ENCODE measurements around the gene AGPS. TPM values are rescaled to one million over a fixed set of nuclear protein-coding genes. Genes with fewer than 3 reads are reported as not detected.

The AGPS gene
- total and polyA plus RNA-seq, 2 donors (not counting 1 experiment from before 2014, with no cell fraction given): 2.2 to 25.5 TPM

DNA sequence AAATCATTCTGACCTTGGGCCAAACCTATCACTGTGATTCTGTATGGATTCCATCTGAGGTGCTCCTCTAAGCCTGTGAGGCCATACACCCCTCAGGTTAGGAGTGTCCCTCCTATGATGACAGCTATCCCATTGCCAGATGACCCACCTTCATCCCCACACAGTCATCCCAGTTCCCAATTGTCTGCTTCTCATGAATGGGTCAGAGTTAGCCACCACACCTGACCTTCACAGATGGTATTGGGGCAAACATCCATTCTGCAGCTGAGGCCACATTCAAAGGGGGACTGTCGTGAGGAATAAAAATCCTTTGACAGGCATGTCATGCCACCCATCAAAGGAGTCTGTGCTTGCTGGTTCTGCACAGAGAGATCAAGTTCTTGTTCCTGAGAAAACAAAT lies 155.2 kb downstream of the AGPS start:
- ChIA-PET POLR2A (no interaction called here), CTCF (no interaction called here)
- ATAC-seq (ENCODE audit: low read depth) (no peak), DNase-seq (no peak)
- Mint-ChIP-seq H3K27ac (no peak overlapping the region), H3K27me3 (no peaks in the 10 kb centered on the region), H3K9me3 (ENCODE audit: insufficient read depth) (peaks cover 3% of the 10 kb centered on the region), H3K4me3 (no peak overlapping the region), H3K4me1 (peaks cover 15% of the 10 kb centered on the region)
- H3K27me3 ChIP-seq (replicated peaks in 1 of 4; ENCODE audit: control extremely low read depth in 1 of 4, control insufficient read depth in 3 of 4, insufficient read depth in 4 of 4, low read length in 3 of 4): no peaks in the 10 kb centered on the region
- 86% methylated on average over 1 of the region's 1 CpG for WGBS (ENCODE audit: insufficient coverage)
- no peak overlapping the region for H2AFZ ChIP-seq (ENCODE audit: insufficient read depth, low read depth, low read length, poor library complexity, severe bottlenecking)
- H3K79me2 ChIP-seq (ENCODE audit: control insufficient read depth, insufficient read depth, low read length): no peaks in the 10 kb centered on the region
- no peak overlapping the region for H3K4me3 ChIP-seq (ENCODE audit: control extremely low read depth in 1 of 5, extremely low read depth in 1 of 5, insufficient read depth in 1 of 5, low read depth in 2 of 5, low read length in 4 of 5)
- H3K9me3 ChIP-seq (ENCODE audit: control extremely low read depth in 1 of 3, control insufficient read depth in 2 of 3, insufficient read depth in 1 of 3, low read length in 2 of 3): peaks cover 0 to 9% (median 0%) of the 10 kb centered on the region in 3 donors
- no peak overlapping the region for H3K27ac ChIP-seq (ENCODE audit: low read length in 2 of 2)
- H4K20me1 ChIP-seq (ENCODE audit: control insufficient read depth, insufficient read depth, low read length, poor library complexity, severe bottlenecking): no peaks in the 10 kb centered on the region
- TF ChIP-seq, protein P1, sequence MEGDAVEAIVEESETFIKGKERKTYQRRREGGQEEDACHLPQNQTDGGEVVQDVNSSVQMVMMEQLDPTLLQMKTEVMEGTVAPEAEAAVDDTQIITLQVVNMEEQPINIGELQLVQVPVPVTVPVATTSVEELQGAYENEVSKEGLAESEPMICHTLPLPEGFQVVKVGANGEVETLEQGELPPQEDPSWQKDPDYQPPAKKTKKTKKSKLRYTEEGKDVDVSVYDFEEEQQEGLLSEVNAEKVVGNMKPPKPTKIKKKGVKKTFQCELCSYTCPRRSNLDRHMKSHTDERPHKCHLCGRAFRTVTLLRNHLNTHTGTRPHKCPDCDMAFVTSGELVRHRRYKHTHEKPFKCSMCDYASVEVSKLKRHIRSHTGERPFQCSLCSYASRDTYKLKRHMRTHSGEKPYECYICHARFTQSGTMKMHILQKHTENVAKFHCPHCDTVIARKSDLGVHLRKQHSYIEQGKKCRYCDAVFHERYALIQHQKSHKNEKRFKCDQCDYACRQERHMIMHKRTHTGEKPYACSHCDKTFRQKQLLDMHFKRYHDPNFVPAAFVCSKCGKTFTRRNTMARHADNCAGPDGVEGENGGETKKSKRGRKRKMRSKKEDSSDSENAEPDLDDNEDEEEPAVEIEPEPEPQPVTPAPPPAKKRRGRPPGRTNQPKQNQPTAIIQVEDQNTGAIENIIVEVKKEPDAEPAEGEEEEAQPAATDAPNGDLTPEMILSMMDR (IDR thresholded peaks at IDR 0.05): no peak
- no peak for TF ChIP-seq EZH2 (IDR thresholded peaks at IDR 0.05; ENCODE audit: borderline replicate concordance, insufficient read depth, low read depth, low read length, poor library complexity, severe bottlenecking)
- no peak overlapping the region for H3K9ac ChIP-seq (ENCODE audit: low read length)
- H3K4me2 ChIP-seq (replicated peaks; ENCODE audit: low read depth, low read length, poor library complexity, severe bottlenecking): no peak overlapping the region
- no peaks in the 10 kb centered on the region for H3K36me3 ChIP-seq (replicated peaks in 1 of 2; ENCODE audit: control extremely low read depth in 1 of 2, control insufficient read depth in 1 of 2, extremely low read depth in 1 of 2, insufficient read depth in 2 of 2, low read length in 1 of 2)
- intact Hi-C loops (cut with micrococcal nuclease): no loop called here
- H3K4me1 ChIP-seq (ENCODE audit: control insufficient read depth in 2 of 2, insufficient read depth in 2 of 2, low read length in 2 of 2): peaks cover 4 to 6% of the 10 kb centered on the region in 2 donors

- Histone ChIP-seq H3K9ac (ENCODE audit: low read length) (no peak overlapping the region), H2AFZ (ENCODE audit: insufficient read depth, low read depth, low read length, poor library complexity, severe bottlenecking) (no peak overlapping the region), H3K79me2 (ENCODE audit: control insufficient read depth, insufficient read depth, low read length) (no peaks in the 10 kb centered on the region), H3K4me2 (replicated peaks; ENCODE audit: low read depth, low read length, poor library complexity, severe bottlenecking) (no peak overlapping the region), H3K36me3 (replicated peaks in 1 of 2; ENCODE audit: control extremely low read depth in 1 of 2, control insufficient read depth in 1 of 2, extremely low read depth in 1 of 2, insufficient read depth in 2 of 2, low read length in 1 of 2) (no peaks in the 10 kb centered on the region), H3K27me3 (replicated peaks in 1 of 4; ENCODE audit: control extremely low read depth in 1 of 4, control insufficient read depth in 3 of 4, insufficient read depth in 4 of 4, low read length in 3 of 4) (no peaks in the 10 kb centered on the region), H3K4me3 (ENCODE audit: control extremely low read depth in 1 of 5, extremely low read depth in 1 of 5, insufficient read depth in 1 of 5, low read depth in 2 of 5, low read length in 4 of 5) (no peak overlapping the region), H3K9me3 (ENCODE audit: control extremely low read depth in 1 of 3, control insufficient read depth in 2 of 3, insufficient read depth in 1 of 3, low read length in 2 of 3) (peaks cover 0 to 9% (median 0%) of the 10 kb centered on the region in 3 donors), H4K20me1 (ENCODE audit: control insufficient read depth, insufficient read depth, low read length, poor library complexity, severe bottlenecking) (no peaks in the 10 kb centered on the region), H3K27ac (ENCODE audit: low read length in 2 of 2) (no peak overlapping the region), H3K4me1 (ENCODE audit: control insufficient read depth in 2 of 2, insufficient read depth in 2 of 2, low read length in 2 of 2) (peaks cover 9 to 13% of the 10 kb centered on the region in 2 donors)
- no peak for TF ChIP-seq EZH2 (IDR thresholded peaks at IDR 0.05; ENCODE audit: borderline replicate concordance, insufficient read depth, low read depth, low read length, poor library complexity, severe bottlenecking)
- TF ChIP-seq, protein P1 (IDR thresholded peaks at IDR 0.05): no peak
- no peak overlapping the region for H3K27ac Mint-ChIP-seq
- peaks cover 3% of the 10 kb centered on the region for H3K9me3 Mint-ChIP-seq (ENCODE audit: insufficient read depth)
- no peak overlapping the region for H3K4me3 Mint-ChIP-seq
- no peak for DNase-seq
- ChIA-PET CTCF (no interaction called here), POLR2A (interaction anchor here (0.7 kb wide), 1 partner anchor 258 kb away, joined by 3 read pairs; no protein-coding TSS in a partner anchor)
- ATAC-seq (ENCODE audit: low read depth): no peak
- H3K4me1 Mint-ChIP-seq: peaks cover 22% of the 10 kb centered on the region
- no peaks in the 10 kb centered on the region for H3K27me3 Mint-ChIP-seq
- intact Hi-C loops (cut with micrococcal nuclease): no loop called here
Measured at GRCh38 chr2:177548636-177549035, 156.1 kb downstream of the AGPS start.

All from B cell (primary cell).